GM19455 (cell line): ENCODE results near the gene PTMS.

ENCODE experiments used
- ATAC-seq: cut with Tn5 transposase; IDR thresholded peaks from one replicate; pipeline ENCODE4 v1.9.1; 2021; ENCODE audit not compliant: unreplicated experiment

PTMS gene

DNA sequence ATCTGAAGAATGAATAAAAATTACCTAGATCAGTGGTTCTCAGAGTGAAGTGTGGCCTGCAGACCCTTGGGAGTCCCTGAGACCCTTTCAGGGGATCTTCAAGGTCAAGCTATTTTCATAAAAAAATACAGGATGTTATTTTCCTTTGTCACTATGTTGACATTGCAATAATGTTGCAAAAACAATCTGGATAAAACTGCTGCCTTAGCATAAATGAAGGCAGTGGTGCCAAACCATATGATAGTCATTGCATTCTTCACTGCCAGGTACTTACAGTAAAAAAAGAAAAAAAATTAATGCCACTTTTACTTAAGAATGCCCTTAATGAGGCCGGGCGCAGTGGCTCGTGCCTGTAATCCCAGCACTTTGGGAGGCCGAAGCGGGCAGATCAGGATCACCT is 21.1 kb downstream of the PTMS start:
- no peak for ATAC-seq

DNA sequence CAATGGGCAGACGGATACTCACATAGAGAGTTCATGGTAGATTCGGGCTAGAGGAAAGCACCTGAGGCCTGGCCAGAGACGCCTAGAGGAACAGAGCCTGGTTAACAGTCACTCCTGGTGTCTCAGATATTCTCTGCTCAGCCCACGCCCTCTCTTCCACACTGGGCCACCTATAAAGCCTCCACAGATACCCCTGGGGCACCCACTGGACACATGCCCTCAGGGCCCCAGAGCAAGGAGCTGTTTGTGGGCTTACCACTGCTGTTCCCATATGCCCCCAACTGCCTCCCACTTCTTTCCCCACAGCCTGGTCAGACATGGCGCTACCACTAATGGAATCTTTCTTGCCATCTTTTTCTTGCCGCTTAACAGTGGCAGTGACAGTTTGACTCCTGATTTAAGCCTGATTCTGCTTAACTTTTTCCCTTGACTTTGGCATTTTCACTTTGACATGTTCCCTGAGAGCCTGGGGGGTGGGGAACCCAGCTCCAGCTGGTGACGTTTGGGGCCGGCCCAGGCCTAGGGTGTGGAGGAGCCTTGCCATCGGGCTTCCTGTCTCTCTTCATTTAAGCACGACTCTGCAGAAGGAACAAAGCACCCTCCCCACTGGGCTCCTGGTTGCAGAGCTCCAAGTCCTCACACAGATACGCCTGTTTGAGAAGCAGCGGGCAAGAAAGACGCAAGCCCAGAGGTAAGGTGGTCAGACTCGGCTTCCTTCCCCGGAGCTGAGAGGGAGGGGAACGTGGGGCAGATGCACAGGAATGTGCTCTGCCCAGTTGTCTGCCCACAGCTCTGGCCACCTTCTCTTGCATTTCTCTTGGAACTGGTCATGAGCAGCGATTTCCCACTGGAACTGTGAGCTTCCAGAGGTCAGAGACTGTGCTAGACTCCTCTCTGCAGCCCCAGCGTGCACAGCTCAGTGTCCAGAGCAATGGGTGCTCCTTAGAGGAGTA is 23.1 kb downstream of the PTMS start, which contains the start of gene CD4:
Gene CD4, plus strand, starts transcription at position 557 of the 953 bp plus-strand sequence. CDS start 10,611 bp downstream, outside the sequence.
- no peak for ATAC-seq

DNA sequence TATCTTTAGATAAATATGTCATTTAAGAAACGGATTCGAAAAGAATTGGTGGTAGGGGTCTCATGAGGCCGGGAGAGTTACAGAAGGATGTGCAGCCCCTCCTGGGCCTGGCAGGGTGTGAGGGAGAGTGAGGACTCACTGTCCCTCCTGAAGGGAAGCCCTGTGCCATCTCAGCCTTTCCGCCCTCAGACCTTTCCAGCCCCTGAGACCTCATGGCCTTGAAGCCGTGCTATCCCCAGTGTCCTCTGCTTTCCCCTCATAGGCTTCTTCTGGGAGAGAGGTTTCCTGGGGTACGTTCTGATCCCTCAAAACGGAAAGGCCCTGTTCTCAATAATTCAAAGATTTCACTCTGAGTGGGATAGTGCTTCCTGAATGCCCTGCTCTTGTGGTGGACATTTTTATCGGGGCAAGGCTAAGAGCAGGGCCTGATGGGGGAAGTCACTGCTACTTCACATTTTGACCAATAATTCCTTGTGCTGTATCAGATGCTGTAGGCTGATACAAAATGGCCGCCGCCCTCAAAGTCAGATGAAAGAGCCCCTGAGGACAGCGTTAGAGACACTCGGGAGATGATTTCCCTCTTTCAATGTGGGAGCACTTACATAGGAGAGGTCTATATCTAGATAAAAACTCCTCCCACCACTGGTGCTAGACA is 24.5 kb downstream of the PTMS start:
- no peak for ATAC-seq

DNA sequence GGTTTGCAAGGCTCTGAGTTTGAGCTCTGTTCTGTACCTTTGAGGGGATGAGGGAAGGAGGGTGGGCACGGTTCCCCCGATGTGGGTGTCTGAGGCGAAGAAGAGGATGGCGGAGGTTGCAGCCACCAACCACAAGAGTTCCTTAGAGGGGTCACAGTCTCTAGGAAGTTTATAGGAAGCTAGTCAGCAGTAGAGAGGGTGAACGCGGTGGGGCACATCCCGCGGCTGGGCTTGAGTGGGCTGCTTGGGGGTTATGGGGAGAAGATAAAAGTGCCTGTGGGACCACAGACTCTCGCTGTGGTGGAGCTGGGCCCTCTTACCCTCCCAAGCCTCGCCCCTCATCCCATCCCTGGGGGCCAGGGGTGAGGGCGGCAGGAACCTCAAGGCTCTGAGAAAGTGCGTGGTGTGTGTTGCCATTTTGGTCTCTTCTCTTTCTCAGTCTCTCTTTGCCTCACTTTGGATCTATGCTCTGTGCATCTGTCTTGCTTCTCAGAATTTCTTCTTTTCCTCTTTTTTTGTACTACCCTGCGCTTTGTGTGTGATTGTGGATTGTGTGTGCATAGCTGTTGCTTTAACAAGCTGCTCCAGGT is 25.9 kb downstream of the PTMS start:
- ATAC-seq: no peak

DNA sequence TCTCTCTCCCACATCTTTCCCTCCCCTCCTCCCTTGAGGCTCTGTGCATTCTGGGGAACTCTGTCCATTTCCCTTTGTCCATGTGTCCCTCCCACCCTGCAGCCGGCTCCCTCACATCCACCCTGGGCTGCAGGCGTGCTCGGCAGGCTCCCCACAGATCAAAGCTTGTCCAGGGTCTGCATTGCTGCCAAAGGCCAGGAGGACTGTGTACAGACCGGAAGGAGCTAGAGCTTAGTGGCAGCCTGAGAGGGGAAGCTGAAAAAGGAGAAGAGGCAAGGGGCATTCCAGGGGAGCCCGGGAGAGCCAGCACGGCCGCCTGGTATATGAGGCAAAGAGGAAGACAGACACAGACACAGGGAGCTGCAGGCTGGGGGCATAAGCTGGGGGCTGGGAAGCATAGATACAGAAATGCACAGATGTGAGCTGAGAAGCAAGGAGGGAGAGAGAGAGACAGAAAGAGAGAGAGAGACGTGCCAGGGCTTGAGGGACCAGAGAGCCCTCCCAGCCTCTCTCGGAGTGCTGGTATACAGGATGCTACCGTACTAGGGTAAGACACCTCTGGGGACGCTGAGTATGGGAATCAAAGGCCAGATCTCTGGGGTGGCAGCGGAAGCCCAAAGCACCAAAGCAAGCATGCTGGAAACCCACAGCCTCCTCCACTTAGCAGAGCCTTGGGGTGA is 26.5 kb downstream of the PTMS start:
- ATAC-seq: no peak

DNA sequence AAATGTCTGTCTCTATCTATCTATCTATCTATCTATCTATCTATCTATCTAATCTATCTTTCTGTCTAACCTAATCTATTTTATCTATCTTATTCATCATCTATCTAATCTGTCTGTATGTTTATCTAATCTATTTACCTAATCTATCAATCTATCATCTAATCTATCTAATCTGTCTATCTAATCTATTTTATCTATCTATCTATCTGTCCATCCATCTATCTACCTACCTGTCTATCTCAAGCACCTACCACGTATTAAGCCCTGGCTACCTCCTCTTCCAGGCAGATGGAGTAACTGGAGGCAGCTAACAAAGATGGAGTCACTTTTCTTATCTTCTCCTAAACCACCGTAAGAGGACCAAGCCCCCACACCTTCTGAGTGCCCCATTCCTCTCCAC is 28.9 kb downstream of the PTMS start:
- no peak for ATAC-seq

DNA sequence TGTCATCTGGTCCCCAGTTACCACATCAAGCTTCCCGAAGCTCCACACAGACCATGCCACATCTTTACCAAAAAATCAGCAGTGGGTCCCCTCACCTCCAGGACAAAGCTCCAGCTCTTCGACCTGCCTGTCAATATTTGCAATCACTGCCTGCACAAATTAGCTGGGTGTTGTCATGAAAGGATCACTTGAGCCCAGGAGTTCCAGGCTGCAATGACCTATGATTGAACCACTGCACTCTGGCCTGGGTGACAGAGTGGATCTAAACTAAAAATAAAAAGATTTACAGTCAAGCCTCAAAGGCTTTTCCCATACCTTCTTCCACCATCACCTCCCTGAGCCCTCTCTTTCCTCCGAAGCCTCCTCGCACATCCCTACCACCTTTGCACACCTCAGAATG is 30.4 kb downstream of the PTMS start:
- no peak for ATAC-seq

DNA sequence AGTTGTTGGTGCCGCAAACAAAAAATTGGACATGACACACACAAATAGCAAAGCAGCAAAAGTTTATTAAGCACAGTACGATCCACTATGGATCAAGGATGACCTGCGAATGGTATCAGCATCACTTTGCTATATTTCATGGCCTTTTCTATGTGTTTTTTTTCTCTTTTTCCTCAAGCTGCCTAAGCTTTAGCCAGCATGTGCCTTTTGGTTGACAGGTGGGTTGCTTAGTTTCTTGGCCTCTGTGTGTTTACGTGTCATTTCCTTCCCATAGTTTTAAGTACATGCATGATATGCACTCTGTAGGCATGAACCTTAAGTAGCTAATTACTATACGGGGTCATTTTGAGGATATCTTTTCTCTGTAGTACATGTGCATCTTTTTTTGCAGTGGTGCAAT is 33.0 kb downstream of the PTMS start:
- ATAC-seq: no peak

DNA sequence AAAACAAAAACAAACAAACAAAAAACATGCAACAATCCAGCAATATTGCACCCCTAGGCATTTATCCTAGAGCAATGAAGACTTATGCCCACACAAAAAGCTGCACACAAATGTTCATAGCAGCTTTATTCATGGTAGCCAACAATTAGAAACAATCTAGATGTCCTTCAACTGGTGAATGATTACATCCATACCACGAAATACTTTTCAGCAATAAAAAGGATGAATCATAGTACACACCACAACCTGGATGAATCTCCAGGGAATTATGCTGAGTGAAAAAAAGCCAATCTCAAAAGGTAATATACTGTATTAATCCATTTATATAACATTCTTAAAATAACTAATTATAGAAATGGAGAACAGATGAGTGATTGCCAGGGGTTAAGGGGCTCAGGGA is 41.0 kb downstream of the PTMS start:
- ATAC-seq: no peak

DNA sequence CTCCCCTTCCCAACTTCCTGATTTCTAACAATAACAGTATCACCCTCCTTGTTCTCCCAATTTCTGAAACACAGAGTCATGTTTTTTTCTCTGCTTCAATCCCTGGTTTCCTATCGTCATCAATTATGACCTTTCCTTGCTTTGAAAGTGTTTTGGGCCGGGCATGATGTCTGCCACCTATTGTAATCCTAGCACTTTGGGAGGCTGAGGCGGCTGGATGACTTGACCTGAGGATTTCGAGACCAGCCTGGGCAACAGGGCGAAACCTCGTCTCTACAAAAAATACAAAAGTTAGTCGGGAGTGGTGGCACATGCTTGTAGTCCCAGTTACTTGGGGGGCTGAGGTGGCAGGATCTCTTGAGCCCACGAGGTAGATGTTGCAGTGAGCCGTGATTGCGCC is 42.9 kb downstream of the PTMS start:
- no peak for ATAC-seq

DNA sequence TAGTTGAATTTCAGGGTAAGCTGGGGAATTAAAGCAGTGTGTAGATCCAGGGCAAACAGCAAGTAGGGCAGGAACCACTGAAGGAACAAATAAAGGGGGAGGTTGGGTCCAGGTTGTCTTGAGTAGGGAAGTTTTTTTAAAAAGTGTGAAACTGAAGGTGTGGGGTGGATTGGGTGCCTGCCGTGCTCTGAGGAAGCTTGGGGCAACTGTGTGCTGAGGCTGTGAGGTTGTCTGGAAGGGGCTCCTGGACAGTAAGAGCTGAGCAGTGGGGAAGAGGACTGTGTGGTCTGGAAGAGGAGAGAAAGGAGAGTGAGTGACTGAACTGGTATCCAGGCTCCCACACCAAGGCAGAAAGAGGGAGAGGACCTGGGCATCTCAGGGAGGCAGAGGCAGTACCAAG is 44.6 kb downstream of the PTMS start:
- ATAC-seq: no peak

DNA sequence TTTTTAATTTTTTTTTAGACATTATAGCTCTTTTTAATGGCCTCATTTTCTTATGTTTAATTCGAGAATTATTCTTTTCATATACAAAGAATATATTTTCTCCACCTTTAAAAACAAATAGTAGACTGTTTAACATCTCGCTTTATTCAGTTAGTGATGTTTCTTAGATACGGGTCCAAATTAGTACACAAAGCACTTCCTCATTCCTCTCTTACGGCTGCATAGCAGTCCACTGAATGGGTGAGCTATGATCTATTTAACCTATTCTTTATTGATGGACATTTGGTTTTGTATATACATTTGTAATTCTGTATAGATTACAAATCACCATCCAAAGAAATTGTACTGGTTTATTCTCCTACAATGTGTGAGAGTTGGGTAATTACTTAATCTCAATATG is 47.2 kb downstream of the PTMS start:
- no peak for ATAC-seq

DNA sequence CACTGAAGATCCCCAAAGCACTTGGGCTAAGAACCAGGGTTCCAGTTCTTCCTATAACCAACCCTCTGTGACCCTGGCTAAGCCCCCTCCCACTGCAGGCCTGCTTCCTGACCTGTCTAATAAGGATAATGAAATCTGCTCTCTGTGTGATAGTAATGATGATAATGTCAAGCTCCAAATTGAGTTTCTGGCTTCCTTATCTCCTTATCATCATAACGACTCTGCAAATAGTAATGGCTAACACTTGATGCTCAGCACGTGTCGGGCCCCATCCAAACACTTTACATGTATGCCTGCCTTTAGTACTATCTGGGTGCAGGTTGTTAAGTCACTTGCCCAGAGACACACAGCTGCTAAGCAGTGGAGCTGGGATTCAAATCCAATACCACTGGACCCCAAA is 50.4 kb downstream of the PTMS start:
- ATAC-seq: no peak

DNA sequence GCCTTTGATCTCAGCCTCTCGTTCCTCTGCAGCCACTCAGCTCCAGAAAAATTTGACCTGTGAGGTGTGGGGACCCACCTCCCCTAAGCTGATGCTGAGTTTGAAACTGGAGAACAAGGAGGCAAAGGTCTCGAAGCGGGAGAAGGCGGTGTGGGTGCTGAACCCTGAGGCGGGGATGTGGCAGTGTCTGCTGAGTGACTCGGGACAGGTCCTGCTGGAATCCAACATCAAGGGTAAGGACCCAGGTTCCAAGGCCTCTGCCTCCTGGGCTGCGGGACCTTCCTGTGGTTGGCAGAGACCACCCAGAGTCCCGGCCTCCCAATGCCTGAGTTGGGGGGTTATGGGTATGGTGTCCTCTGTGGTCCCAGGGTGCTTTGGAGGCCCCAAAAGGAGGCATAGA is 50.9 kb downstream of the PTMS start:
- ATAC-seq: no peak

DNA sequence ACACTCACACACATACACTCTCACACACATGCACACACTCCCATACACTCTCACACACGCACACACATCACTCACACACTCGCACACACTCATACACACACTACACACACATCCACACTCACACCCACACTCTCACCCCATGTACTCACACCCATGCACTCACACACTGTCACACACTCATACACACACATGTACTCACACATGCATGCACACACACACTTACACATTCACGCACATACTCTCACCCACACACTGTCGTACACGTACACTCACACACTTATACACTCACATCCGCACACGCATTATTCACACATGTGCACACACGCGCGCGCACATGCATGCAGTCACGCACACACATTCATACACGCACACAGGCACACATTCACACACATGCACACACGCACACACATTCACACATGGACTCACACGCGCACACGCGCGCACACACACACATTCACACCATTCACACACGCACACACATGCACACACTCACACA is 51.5 kb downstream of the PTMS start:
- no peak for ATAC-seq

DNA sequence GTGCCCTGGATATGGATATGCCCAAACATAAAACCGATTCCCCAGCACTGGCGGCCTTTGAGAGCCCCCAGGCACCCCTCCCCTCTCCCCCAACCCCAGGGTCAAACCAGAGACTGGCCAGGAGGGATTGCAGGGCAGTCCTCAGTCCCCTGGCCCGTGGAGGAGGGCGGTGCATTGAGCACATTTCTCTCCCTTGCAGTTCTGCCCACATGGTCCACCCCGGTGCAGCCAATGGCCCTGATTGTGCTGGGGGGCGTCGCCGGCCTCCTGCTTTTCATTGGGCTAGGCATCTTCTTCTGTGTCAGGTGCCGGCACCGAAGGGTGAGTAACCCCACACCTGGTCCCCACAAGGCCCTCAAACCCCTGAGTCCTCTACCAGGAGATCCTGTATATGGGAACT is 52.1 kb downstream of the PTMS start:
- ATAC-seq: no peak

DNA sequence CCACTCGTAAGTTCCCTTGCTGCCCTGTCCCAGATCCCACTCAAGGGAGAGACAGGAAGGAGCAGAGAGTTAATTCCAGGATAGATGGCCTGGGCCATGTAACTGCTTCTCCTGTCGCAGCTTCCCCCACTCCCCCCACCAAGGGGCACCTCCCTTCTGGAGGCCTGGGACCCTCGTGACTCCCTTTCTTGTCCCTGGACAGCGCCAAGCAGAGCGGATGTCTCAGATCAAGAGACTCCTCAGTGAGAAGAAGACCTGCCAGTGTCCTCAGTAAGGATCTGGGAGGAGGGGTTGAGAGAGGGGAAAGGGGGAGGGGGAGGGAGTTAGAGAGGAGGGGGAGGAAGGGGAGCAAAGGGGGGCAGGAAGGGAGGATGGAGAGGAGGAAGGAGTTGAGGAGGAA is 52.5 kb downstream of the PTMS start:
- no peak for ATAC-seq

DNA sequence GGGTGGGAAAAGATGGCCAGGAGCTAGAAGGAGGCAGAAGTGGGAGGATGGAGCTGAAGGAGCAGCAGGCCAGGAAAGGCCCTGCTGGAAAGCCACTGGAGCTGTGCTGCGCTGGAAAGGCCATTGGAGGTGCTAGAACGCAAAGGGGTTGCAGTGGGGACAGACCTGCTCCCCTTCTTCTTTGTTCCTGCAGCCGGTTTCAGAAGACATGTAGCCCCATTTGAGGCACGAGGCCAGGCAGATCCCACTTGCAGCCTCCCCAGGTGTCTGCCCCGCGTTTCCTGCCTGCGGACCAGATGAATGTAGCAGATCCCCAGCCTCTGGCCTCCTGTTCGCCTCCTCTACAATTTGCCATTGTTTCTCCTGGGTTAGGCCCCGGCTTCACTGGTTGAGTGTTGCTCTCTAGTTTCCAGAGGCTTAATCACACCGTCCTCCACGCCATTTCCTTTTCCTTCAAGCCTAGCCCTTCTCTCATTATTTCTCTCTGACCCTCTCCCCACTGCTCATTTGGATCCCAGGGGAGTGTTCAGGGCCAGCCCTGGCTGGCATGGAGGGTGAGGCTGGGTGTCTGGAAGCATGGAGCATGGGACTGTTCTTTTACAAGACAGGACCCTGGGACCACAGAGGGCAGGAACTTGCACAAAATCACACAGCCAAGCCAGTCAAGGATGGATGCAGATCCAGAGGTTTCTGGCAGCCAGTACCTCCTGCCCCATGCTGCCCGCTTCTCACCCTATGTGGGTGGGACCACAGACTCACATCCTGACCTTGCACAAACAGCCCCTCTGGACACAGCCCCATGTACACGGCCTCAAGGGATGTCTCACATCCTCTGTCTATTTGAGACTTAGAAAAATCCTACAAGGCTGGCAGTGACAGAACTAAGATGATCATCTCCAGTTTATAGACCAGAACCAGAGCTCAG is 53.2 kb downstream of the PTMS start:
- no peak for ATAC-seq

DNA sequence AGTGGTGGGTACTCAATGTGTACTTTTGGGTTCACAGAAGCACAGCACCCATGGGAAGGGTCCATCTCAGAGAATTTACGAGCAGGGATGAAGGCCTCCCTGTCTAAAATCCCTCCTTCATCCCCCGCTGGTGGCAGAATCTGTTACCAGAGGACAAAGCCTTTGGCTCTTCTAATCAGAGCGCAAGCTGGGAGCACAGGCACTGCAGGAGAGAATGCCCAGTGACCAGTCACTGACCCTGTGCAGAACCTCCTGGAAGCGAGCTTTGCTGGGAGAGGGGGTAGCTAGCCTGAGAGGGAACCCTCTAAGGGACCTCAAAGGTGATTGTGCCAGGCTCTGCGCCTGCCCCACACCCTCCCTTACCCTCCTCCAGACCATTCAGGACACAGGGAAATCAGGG is 54.0 kb downstream of the PTMS start:
- ATAC-seq: no peak
